Stimulated activated CD8-positive, alpha-beta memory T cell treated with anti-CD3 and anti-CD28 coated beads, Interleukin-15, amount 100 ng/mL, for 1 hour (primary cell): Measurements from ENCODE around the gene ACP2.
"Not testable (repeated sequence)": the region's sequence is repeated elsewhere in the genome, so short reads cannot be mapped to it uniquely, and the experiment has no call there.

Experiments
- DNase-seq: peaks from one replicate; pipeline ENCODE4 v3.0.0-alpha.2; 2020; ENCODE audit warnings: low read depth

The ACP2 gene

DNA sequence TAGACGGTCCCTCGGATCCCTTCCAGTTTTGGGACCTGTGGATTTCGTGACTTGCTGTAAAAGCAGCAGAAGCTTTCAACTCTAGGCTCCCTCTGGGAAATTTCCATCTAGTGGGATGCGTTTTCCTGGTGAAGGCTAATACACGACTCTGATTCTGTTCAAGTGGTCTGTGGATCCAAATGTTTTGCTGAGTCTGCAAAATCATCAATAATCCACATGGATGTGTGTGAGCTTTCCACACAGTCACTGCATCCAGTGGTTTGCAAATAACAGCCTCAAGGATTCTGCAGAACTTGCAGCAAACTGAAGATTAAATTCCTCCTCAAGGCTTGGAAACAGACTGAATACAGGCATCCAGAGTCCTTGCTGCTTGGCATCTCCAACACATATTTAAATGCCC, 46.0 kb downstream of the ACP2 start:
- no peak for DNase-seq

DNA sequence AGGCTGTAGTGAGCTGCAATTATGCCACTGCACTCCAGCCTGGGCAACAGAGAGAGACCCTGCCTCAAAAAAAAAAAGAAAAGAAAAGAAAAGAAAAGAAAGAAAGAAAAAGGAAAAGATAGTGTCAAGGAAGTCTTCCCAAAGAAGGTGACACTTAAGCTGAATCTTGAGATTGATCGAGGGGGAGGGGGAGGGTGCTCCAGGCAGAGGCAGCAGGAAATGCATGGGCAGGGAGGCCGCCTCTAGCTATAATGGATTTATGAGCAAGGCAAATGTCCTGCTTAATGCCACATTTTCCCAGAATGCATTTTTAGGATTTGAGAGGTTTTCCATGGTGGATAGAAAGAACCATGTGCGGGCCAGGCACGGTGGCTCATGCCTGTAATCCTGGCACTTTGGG, 47.6 kb downstream of the ACP2 start:
- no peak for DNase-seq

GRCh38 chr11:47198161-47198560, 50.5 kb downstream of the ACP2 start:
- not testable (repeated sequence) for DNase-seq

GRCh38 chr11:47192111-47192510, 56.5 kb downstream of the ACP2 start:
- no peak for DNase-seq

DNA sequence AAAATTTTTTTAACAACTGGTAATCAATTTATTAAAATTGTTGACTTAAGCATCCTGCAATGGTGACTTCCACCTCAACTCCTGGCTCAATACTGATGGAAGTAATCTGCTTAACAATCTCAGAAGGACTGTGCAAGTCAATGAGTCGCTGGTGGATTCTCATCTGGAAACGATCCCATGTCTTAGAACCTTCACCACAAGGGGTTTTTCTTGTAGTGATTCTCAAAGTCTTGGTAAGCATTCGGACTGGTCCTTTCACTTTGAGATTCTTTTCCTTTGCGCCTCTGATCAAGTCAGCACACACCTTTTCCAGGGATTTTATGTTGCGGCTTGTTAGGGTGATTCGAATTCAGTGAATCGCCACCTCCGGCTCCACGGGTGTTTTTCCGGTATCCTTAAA, 57.5 kb downstream of the ACP2 start:
- DNase-seq: not testable (repeated sequence)
